Spleen (tissue), 11 donors: ENCODE measurements around the gene CHCT1. TPM values are rescaled to one million over a fixed set of nuclear protein-coding genes. Genes with fewer than 3 reads are reported as not detected.

ENCODE experiments used
- DNase-seq: peaks from one replicate; pipeline ENCODE4 v3.0.0-alpha.2; 2020
- H3K27ac ChIP-seq, 8 donors: fragments of 200-600 bp; sonication (generic) in 7 of 8; 1 replicate in 4 of 8; 2 replicates in 4 of 8; pipeline versions ENCODE4 v1.5.0 to v1.8.0; 2016 to 2021; ENCODE audit warnings: inconsistent platforms in 4 of 8, mild to moderate bottlenecking in 4 of 8, moderate library complexity in 1 of 8
- H3K27me3 ChIP-seq, 7 donors: fragments of 200-600 bp; sonication (generic) in 6 of 7; replicated peaks in 1 of 7; 1 replicate in 4 of 7; 2 replicates in 3 of 7; pipeline versions ENCODE4 v1.5.0 to v1.8.0; 2016 to 2021; ENCODE audit warnings: inconsistent platforms in 3 of 7, mild to moderate bottlenecking in 1 of 7
- H3K36me3 ChIP-seq, 6 donors: fragments of 200-600 bp; sonication (generic) in 5 of 6; 1 replicate in 4 of 6; 2 replicates in 2 of 6; pipeline versions ENCODE4 v1.5.0 to v1.8.0; 2016 to 2021; ENCODE audit warnings: inconsistent platforms in 2 of 6
- H3K4me1 ChIP-seq, 6 donors: fragments of 200-600 bp; sonication (generic) in 5 of 6; 1 replicate in 3 of 6; 2 replicates in 3 of 6; pipeline versions ENCODE4 v1.5.0 to v1.8.0; 2016 to 2021; ENCODE audit warnings: inconsistent platforms in 3 of 6
- H3K4me3 ChIP-seq, 8 donors: fragments of 200-600 bp; sonication (generic) in 7 of 8; 1 replicate in 4 of 8; 2 replicates in 4 of 8; pipeline versions ENCODE4 v1.5.0 to v1.8.0; 2016 to 2021; ENCODE audit warnings: inconsistent platforms in 4 of 8, mild to moderate bottlenecking in 4 of 8, moderate library complexity in 2 of 8
- H3K9me3 ChIP-seq, 8 donors: fragments of 200-600 bp; sonication (generic) in 7 of 8; 1 replicate in 4 of 8; 2 replicates in 4 of 8; pipeline versions ENCODE4 v1.5.0 to v1.8.0; 2016 to 2021; ENCODE audit warnings: inconsistent platforms in 4 of 8
- CTCF ChIP-seq, 11 experiments: fragments of 200-600 bp in 7 of 11; fragments of 450-650 bp in 4 of 11; sonication (generic) in 4 of 11; IDR thresholded peaks in 8 of 11; conservative IDR thresholded peaks in 3 of 11; 1 replicate in 7 of 11; 2 replicates in 4 of 11; pipeline versions ENCODE4 v1.4.0 to v1.8.0; 2016 to 2021; ENCODE audit warnings: antibody characterized with exemption in 11 of 11, inconsistent platforms in 4 of 11, mild to moderate bottlenecking in 1 of 11
- POLR2A ChIP-seq, 3 donors: fragments of 450-650 bp; IDR thresholded peaks; one replicate each; pipeline ENCODE4 v1.5.1; 2017; ENCODE audit warnings: antibody characterized with exemption in 3 of 3, mild to moderate bottlenecking in 1 of 3
- POLR2AphosphoS5 ChIP-seq, 3 donors: sonication (generic); formaldehyde crosslinking; IDR thresholded peaks; one replicate each; pipeline ENCODE4 v1.5.1; 2017; ENCODE audit warnings: antibody characterized with exemption in 3 of 3
- WGBS, 5 donors: extraction: QIAGEN DNeasy Blood & Tissue Kit in 3 of 5; methylation state at CpG; one replicate each; pipeline versions ENCODE4 v1.1.5 to v1.1.7; 2013 to 2018; 5-methylcytosine and 5-hydroxymethylcytosine counted together
- intact Hi-C: fragments of 100-400 bp; cut with DNase I; formaldehyde crosslinking; loops from one replicate; pipeline ENCODE4 v1.15.0; 2023; ENCODE audit warnings: low total_unique reads
- polyA plus RNA-seq, 3 donors: library from polyadenylated mRNA; stranded (reverse); fragments of 200-250 nt; gene quantifications; one replicate each; pipeline ENCODE4 v1.2.1, GENCODE V29; 2013
- total RNA-seq, 7 donors: library from RNA; depleted of rRNA in 3 of 7; stranded (reverse); fragments of >200 nt in 3 of 7; fragmentation: NEBNext Ultra II Directional in 4 of 7; extraction: Animal tissue kit (Norgen Biotek cat#: 25700) in 4 of 7; gene quantifications; one replicate each; pipeline versions ENCODE4 v1.1.0 to v1.2.1, GENCODE V29; 2016 to 2021
- donor health status: healthy with polysubstance abuse.
- donor health status: DM: no; HTN: no; CAD: no; lungs with moderate emphysema.
- donor health status: DM: no; HTN: no; CAD: no.
- donor health status: Bipolar disorder and iron deficiency.
- donor health status: healthy.
- donor health status: DM: no; HTN: no; CAD: no.
- donor health status: DM: yes; HTN: yes; CAD: no.

CHCT1 gene
- total and polyA plus RNA-seq, 10 donors, result 0.22 to 0.52 (median 0.36) TPM; not detected in 4

DNA sequence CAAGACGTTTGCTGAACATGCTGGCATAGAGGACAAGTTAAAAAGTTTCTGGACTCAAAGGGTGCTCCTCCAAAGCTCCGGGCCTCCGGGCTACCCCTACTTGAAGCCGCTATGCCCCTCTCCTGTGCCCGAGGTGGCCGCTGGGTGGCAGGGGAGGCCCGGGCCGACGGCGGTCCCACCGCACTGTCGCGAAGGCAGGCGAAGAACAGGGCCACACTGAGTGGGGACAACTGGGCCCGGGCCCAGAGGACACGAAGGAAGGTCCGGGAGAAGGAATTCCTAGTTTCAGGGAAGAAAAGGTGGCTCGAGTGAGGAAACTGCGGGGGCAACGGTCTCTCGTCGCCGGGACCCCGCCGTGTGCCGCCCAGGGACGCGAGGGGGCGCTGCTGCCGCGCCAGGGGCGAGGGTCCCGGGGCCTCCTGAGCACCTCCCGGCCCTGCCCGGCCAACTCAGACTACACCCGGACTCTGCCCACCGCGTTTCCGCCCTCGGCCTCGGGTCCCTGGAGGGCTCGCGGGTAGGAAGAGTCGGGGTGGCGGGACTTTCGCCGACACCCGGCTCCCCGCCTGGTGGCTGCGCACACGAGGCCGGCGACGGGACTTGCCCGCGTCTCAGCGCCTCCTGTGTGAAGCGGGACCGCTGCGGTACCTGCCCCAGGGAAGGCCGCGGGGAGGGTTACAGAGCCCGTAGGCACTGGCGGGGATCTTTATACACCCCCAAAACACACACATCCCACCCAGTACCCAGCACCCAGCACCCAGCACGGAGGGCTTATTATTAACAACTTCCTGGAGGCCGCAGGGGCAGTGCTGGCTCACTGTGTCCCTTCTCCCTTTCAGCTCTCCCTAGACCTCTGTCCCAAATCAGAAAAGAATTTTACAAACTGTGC lies 772 bp upstream of the CHCT1 start:
- H3K36me3 ChIP-seq, result no peaks in the 10 kb centered on the region
- H3K4me3 ChIP-seq, result peak overlapping the region; percentile 42 to 66 (median 53)
- H3K27ac ChIP-seq, result peak overlapping the region in 7 of 8 donors; percentile 5 to 86 (median 54)
- no peaks in the 10 kb centered on the region for H3K27me3 ChIP-seq
- H3K4me1 ChIP-seq, result peaks cover 3 to 21% (median 13%) of the 10 kb centered on the region in 6 donors
- WGBS, 5 donors, result 1 to 5% (median 2%) methylated on average over 28 to 66 of the region's 66 CpGs
- TF ChIP-seq POLR2AphosphoS5 (IDR thresholded peaks at IDR 0.05), result peak; percentile 56 to 84 (median 63)
- TF ChIP-seq POLR2A (IDR thresholded peaks at IDR 0.05), result no peak
- TF ChIP-seq CTCF (IDR thresholded peaks at IDR 0.05 in 8 of 11, conservative IDR thresholded peaks at IDR 0.05 in 3 of 11), result peak; percentile 84 to 99 (median 96)
- peak; percentile 95 for DNase-seq
- intact Hi-C loops, result no loop called here
- no peaks in the 10 kb centered on the region for H3K9me3 ChIP-seq

- peaks cover 3 to 21% (median 13%) of the 10 kb centered on the region in 6 donors for H3K4me1 ChIP-seq
- no peaks in the 10 kb centered on the region for H3K27me3 ChIP-seq
- intact Hi-C loops, result no loop called here
- H3K9me3 ChIP-seq, result no peaks in the 10 kb centered on the region
- no peaks in the 10 kb centered on the region for H3K36me3 ChIP-seq
- TF ChIP-seq CTCF (IDR thresholded peaks at IDR 0.05 in 8 of 11, conservative IDR thresholded peaks at IDR 0.05 in 3 of 11) (no peak), POLR2A (IDR thresholded peaks at IDR 0.05) (no peak), POLR2AphosphoS5 (IDR thresholded peaks at IDR 0.05) (no peak)
- no peak for DNase-seq
- H3K27ac ChIP-seq, result no peak overlapping the region
- H3K4me3 ChIP-seq, result no peak overlapping the region
- 72 to 90% (median 83%) methylated on average over 3 of the region's 3 CpGs for WGBS, 5 donors
Measured at GRCh38 chr17:60423865-60424264, 1.6 kb downstream of the CHCT1 start.

GRCh38 chr17:60425626-60426025 lies 3.3 kb downstream of the CHCT1 start:
- peaks cover 3 to 19% (median 13%) of the 10 kb centered on the region in 6 donors for H3K4me1 ChIP-seq
- 88 to 96% (median 89%) methylated on average over 6 of the region's 6 CpGs for WGBS, 5 donors

More at GRCh38 chr17:60425626-60426025, 3.3 kb downstream of the CHCT1 start:
- H3K27me3 ChIP-seq, result no peaks in the 10 kb centered on the region
- TF ChIP-seq POLR2AphosphoS5 (IDR thresholded peaks at IDR 0.05), result no peak
- no peak for TF ChIP-seq POLR2A (IDR thresholded peaks at IDR 0.05)
- no peak for TF ChIP-seq CTCF (IDR thresholded peaks at IDR 0.05 in 8 of 11, conservative IDR thresholded peaks at IDR 0.05 in 3 of 11)
- H3K36me3 ChIP-seq, result no peaks in the 10 kb centered on the region
- intact Hi-C loops, result no loop called here
- no peak for DNase-seq
- no peaks in the 10 kb centered on the region for H3K9me3 ChIP-seq
- H3K4me3 ChIP-seq, result no peak overlapping the region
- no peak overlapping the region for H3K27ac ChIP-seq
